Measurements from ENCODE around the gene DAB1.

DAB1 gene

GRCh38 chr1:57250021-57250420, 173.8 kb downstream of the DAB1 start:
- no peak overlapping the region for H3K27ac ChIP-seq
- TF ChIP-seq CTCF (conservative IDR thresholded peaks at IDR 0.05), result no peak

- no peak overlapping the region for H3K27ac ChIP-seq
- TF ChIP-seq CTCF (conservative IDR thresholded peaks at IDR 0.05), result no peak
Observed at GRCh38 chr1:57249511-57249910, 174.3 kb downstream of the DAB1 start.

- no peak overlapping the region for H3K27ac ChIP-seq
- TF ChIP-seq CTCF (conservative IDR thresholded peaks at IDR 0.05), result no peak
Observed at GRCh38 chr1:57248830-57249229, 175.0 kb downstream of the DAB1 start.

DNA sequence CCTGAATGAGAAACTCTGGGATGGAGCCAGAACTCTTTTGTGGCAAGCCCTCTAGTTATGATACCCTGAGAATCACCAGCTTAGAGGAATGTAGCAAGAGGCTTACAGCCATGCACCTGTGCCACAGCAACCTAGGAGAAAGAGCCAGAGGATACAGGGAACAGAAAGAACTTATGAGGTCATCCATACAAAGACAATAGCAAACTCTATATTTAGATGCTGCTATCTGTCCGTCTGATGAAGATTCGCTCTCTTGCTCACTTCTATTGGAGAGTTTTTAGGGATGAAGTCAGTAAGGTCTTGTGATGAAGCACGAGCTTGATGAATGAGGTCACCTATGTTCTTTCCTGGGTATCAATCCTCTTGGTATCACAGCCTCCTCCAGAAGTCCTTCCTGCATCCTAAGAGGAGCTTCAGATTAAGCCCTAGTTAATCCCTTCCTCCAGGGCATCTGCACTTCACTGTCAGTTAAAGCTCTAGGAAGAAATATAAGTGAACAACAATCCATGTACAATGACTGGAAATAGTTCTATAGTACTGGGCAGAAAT, 185.6 kb downstream of the DAB1 start:
- no peak overlapping the region for H3K27ac ChIP-seq
- TF ChIP-seq CTCF (conservative IDR thresholded peaks at IDR 0.05), result no peak

DNA sequence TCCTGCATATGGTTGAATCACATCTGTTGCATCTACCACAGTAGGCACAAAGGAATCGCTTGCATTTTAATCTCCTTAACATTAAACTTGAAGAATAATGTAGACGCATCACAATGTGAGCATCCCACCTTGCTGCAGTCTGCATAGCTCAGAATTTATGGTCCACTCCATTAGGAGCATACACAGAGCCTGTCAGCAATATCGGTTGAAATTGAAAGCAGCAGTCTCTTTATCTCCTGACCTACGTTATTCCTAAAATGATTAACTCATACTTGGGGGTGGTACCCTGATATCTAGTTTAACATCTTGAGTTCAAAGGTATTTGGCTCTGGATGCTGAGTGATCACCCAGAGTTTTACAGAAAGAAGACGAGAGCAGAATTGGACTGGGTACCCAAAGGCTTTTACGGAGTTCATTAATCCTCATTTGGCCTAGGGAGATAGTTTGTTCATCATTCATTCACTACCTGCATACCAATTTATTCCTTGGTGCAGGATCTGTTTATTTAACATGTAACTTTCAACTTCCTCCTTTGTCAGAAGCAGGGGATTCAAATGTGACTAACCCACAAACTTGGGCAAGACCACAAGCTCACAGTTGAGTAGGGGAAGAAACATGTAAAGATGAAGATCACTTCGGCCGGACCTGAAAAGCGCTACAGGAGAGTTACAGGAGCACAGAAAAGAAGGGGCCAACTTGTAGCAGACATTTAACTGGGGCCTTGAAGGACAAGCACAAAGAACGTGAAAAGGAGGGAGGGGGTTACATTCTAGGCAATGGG, 187.9 kb downstream of the DAB1 start:
- TF ChIP-seq CTCF (conservative IDR thresholded peaks at IDR 0.05), result no peak
- H3K27ac ChIP-seq, result no peak overlapping the region

GRCh38 chr1:57234459-57234858, 189.4 kb downstream of the DAB1 start:
- TF ChIP-seq CTCF (conservative IDR thresholded peaks at IDR 0.05), result no peak
- no peak overlapping the region for H3K27ac ChIP-seq

- TF ChIP-seq CTCF (conservative IDR thresholded peaks at IDR 0.05), result no peak; the same call in 1 of the 2 replicates
- no peak overlapping the region for H3K27ac ChIP-seq
Observed at GRCh38 chr1:57232500-57232899, 191.4 kb downstream of the DAB1 start.

All from VCaP (cell line).